GM19468 (cell line): ENCODE data around the gene TEX19.

Experiments used
- ATAC-seq: cut with Tn5 transposase; IDR thresholded peaks from one replicate; pipeline ENCODE4 v1.9.1; 2021; ENCODE audit warnings: mild to moderate bottlenecking, moderate library complexity, moderate number of reproducible peaks; ENCODE audit not compliant: unreplicated experiment; ENCODE audit errors: extremely low read depth

TEX19 gene

GRCh38 chr17:82358465-82359350 is at the start of gene TEX19:
Gene TEX19, plus strand, starts transcription at chr17:82359247. Its CDS starts 2,904 bp downstream, at chr17:82362151.
- no peak for ATAC-seq

- no peak for ATAC-seq
Observed at GRCh38 chr17:82309656-82310570, 49.1 kb upstream of the TEX19 start.

- ATAC-seq: no peak
Observed at GRCh38 chr17:82310877-82311276, 48.2 kb upstream of the TEX19 start.

GRCh38 chr17:82311971-82312370 is 47.1 kb upstream of the TEX19 start:
- no peak for ATAC-seq

- no peak for ATAC-seq
Observed at GRCh38 chr17:82313195-82314011, 45.6 kb upstream of the TEX19 start.

GRCh38 chr17:82314012-82314726 is 44.9 kb upstream of the TEX19 start:
- ATAC-seq: no peak

GRCh38 chr17:82314727-82315605 is 44.1 kb upstream of the TEX19 start:
- ATAC-seq: no peak

- no peak for ATAC-seq
Observed at GRCh38 chr17:82315703-82316358, 43.2 kb upstream of the TEX19 start.

- no peak for ATAC-seq
Observed at GRCh38 chr17:82316651-82317393, 42.2 kb upstream of the TEX19 start.

GRCh38 chr17:82317394-82318168 is 41.5 kb upstream of the TEX19 start, which contains the start of gene CD7:
Gene CD7, minus strand, starts transcription at chr17:82317608. Its CDS starts 113 bp downstream, at chr17:82317495.
- no peak for ATAC-seq

GRCh38 chr17:82318169-82318498 is 40.9 kb upstream of the TEX19 start:
- ATAC-seq: no peak

- ATAC-seq: no peak
Observed at GRCh38 chr17:82318772-82319606, 40.1 kb upstream of the TEX19 start.

- ATAC-seq: no peak
Observed at GRCh38 chr17:82319619-82320062, 39.4 kb upstream of the TEX19 start.

GRCh38 chr17:82320140-82320840 is 38.8 kb upstream of the TEX19 start:
- no peak for ATAC-seq
